Gastrocnemius medialis (tissue), 4 donors: ENCODE results near the gene C22orf23.

Source experiments
- CTCF ChIP-seq, 5 experiments: fragments of 450-650 bp in 3 of 5; fragments of 200-600 bp in 2 of 5; sonication (generic) in 2 of 5; IDR thresholded peaks in 4 of 5; conservative IDR thresholded peaks in 1 of 5; 1 replicate in 4 of 5; 2 replicates in 1 of 5; pipeline ENCODE4 v1.5.1; 2016 to 2019; ENCODE audit warnings: antibody characterized with exemption in 5 of 5, mild to moderate bottlenecking in 3 of 5, moderate library complexity in 3 of 5
- POLR2A ChIP-seq, 2 donors: fragments of 450-650 bp; IDR thresholded peaks; one replicate each; pipeline ENCODE4 v1.6.1; 2017; ENCODE audit warnings: antibody characterized with exemption in 2 of 2, mild to moderate bottlenecking in 2 of 2, moderate library complexity in 2 of 2

GRCh38 chr22:37896181-37896592 lies 57.2 kb downstream of the C22orf23 start:
- TF ChIP-seq CTCF (IDR thresholded peaks at IDR 0.05 in 4 of 5, conservative IDR thresholded peaks at IDR 0.05 in 1 of 5) (no peak), POLR2A (IDR thresholded peaks at IDR 0.05) (no peak)
